MCF 10A (cell line): ENCODE results near the gene RPS21. TPM values are rescaled to one million over a fixed set of nuclear protein-coding genes. Genes with fewer than 3 reads are reported as not detected.

Experiments used
- BruUV-seq: library from RNA; stranded (reverse); fragments of 400-500 nt; replicated peaks from 2 replicates; lab custom pipeline; 2021; lab: Mats Ljungman, UMichigan
- CTCF ChIA-PET: fragments of 300-600 bp; sonication (Branson Sonifier 250); formaldehyde crosslinking; extraction: SDS; loops from one replicate; lab custom pipeline; 2021; ENCODE audit warnings: antibody characterized with exemption, inconsistent platforms; lab: Yijun Ruan, JAX
- POLR2A ChIA-PET: fragments of 300-600, 350-650 bp; sonication (Branson Sonifier 250); formaldehyde crosslinking; extraction: SDS; loops from one replicate; lab custom pipeline; 2020; ENCODE audit warnings: antibody characterized with exemption, inconsistent platforms; lab: Yijun Ruan, JAX
- DNase-seq: peaks from one replicate; pipeline ENCODE4 v3.0.0-alpha.2; 2018; ENCODE audit not compliant: unreplicated experiment
- H3K27ac Mint-ChIP-seq: one replicate; pipeline ENCODE4 v1.8.0; 2022; ENCODE audit warnings: mild to moderate bottlenecking, low read depth, mixed read lengths; ENCODE audit not compliant: unreplicated experiment
- H3K27me3 Mint-ChIP-seq: one replicate; pipeline ENCODE4 v1.8.0; 2022; ENCODE audit warnings: mixed read lengths; ENCODE audit not compliant: insufficient read depth, unreplicated experiment
- H3K36me3 Mint-ChIP-seq: one replicate; pipeline ENCODE4 v1.8.0; 2022; ENCODE audit warnings: mild to moderate bottlenecking, moderate library complexity, mixed read lengths; ENCODE audit not compliant: insufficient read depth, unreplicated experiment
- H3K4me1 Mint-ChIP-seq: one replicate; pipeline ENCODE4 v1.8.0; 2022; ENCODE audit warnings: mixed read lengths; ENCODE audit not compliant: insufficient read depth, unreplicated experiment
- H3K4me3 Mint-ChIP-seq: one replicate; pipeline ENCODE4 v1.8.0; 2022; ENCODE audit warnings: mild to moderate bottlenecking, moderate library complexity, mixed read lengths; ENCODE audit not compliant: unreplicated experiment
- H3K9me3 Mint-ChIP-seq: one replicate; pipeline ENCODE4 v1.8.0; 2022; ENCODE audit warnings: mixed read lengths; ENCODE audit not compliant: unreplicated experiment
- CTCF ChIP-seq: fragments of 200-600 bp; IDR thresholded peaks from one replicate; pipeline ENCODE4 v1.8.0; 2022; ENCODE audit warnings: antibody characterized with exemption, mild to moderate bottlenecking; ENCODE audit not compliant: unreplicated experiment
- intact Hi-C: fragments of 100-400 bp; cut with micrococcal nuclease; formaldehyde crosslinking; loops from 2 replicates; pipeline ENCODE4 v1.14.1; 2022
- total RNA-seq: library from RNA; stranded (reverse); gene quantifications from 2 replicates; pipeline ENCODE4 v1.2.3, GENCODE V29; 2022

RPS21 gene
- total RNA-seq, 1 experiment from 2014 or later: 2,055 TPM

GRCh38 chr20:62393830-62394229, 6.9 kb downstream of the RPS21 start:
- peaks cover 50% of the 10 kb centered on the region for H3K36me3 Mint-ChIP-seq
- TF ChIP-seq CTCF: no peak
- CTCF ChIA-PET: no interaction called here
- POLR2A ChIA-PET: interaction anchor here (1.2 kb wide), 1 partner anchor 91 kb away, joined by 4 read pairs; the partner anchor contains the start of gene ADRM1
- BruUV-seq: no TSS peak
- no peaks in the 10 kb centered on the region for H3K27me3 Mint-ChIP-seq
- no peak for DNase-seq
- no peak overlapping the region for H3K27ac Mint-ChIP-seq
- no peaks in the 10 kb centered on the region for H3K4me1 Mint-ChIP-seq
- no peak overlapping the region for H3K4me3 Mint-ChIP-seq
- H3K9me3 Mint-ChIP-seq: peaks cover 8% of the 10 kb centered on the region
- intact Hi-C loops: no loop called here

GRCh38 chr20:62394248-62395245, 7.6 kb downstream of the RPS21 start:
- no peak overlapping the region for H3K4me3 Mint-ChIP-seq
- CTCF ChIA-PET: interaction anchor here (0.6 to 0.9 kb wide), 2 partner anchors 15 to 224 kb away, joined by 3 to 4 read pairs; no protein-coding TSS in a partner anchor
- DNase-seq: no peak
- POLR2A ChIA-PET: interaction anchor here (0.6 to 1.2 kb wide), 3 partner anchors 29 to 206 kb away, joined by 3 to 4 read pairs (median 3); partner anchors contain the start of gene ADRM1
- no peaks in the 10 kb centered on the region for H3K4me1 Mint-ChIP-seq
- peaks cover 8% of the 10 kb centered on the region for H3K9me3 Mint-ChIP-seq
- peaks cover 44% of the 10 kb centered on the region for H3K36me3 Mint-ChIP-seq
- no peak overlapping the region for H3K27ac Mint-ChIP-seq
- H3K27me3 Mint-ChIP-seq: no peaks in the 10 kb centered on the region
- intact Hi-C loops: no loop called here
- no TSS peak for BruUV-seq
- no peak for TF ChIP-seq CTCF

GRCh38 chr20:62395311-62396242, 8.7 kb downstream of the RPS21 start:
- TF ChIP-seq CTCF: peak; percentile 52
- H3K9me3 Mint-ChIP-seq: peaks cover 8% of the 10 kb centered on the region
- DNase-seq: peak; percentile 55
- ChIA-PET POLR2A (interaction anchor here (1.5 kb wide), 1 partner anchor 10 kb away, joined by 5 read pairs; no protein-coding TSS in a partner anchor), CTCF (interaction anchor here (0.6 to 1.4 kb wide), 5 partner anchors 25 to 413 kb away, joined by 3 to 5 read pairs (median 3); no protein-coding TSS in a partner anchor)
- H3K27me3 Mint-ChIP-seq: no peaks in the 10 kb centered on the region
- no peaks in the 10 kb centered on the region for H3K4me1 Mint-ChIP-seq
- BruUV-seq: no TSS peak
- H3K27ac Mint-ChIP-seq: no peak overlapping the region
- intact Hi-C loops: no loop called here
- H3K4me3 Mint-ChIP-seq: no peak overlapping the region
- peaks cover 35% of the 10 kb centered on the region for H3K36me3 Mint-ChIP-seq
